ENCODE results near the gene VPS16. TPM values are rescaled to one million over a fixed set of nuclear protein-coding genes. Genes with fewer than 3 reads are reported as not detected.

VPS16 gene
- total and polyA plus RNA-seq, 2 of the 4 experiments (the other 2 are of a cell fraction) = 38.7 to 48.0 TPM

GRCh38 chr20:2865630-2866029, 25.1 kb downstream of the VPS16 start:
- peaks cover 58% of the 10 kb centered on the region for H3K36me3 ChIP-seq (ENCODE audit: control insufficient read depth, insufficient read depth, low read length)
- POLR2A ChIA-PET (ENCODE audit: unreplicated experiment) = no interaction called here
- H3K9ac ChIP-seq (ENCODE audit: low read depth, low read length) = no peak overlapping the region
- TF ChIP-seq MAFK (IDR thresholded peaks at IDR 0.05; ENCODE audit: low read depth, low read length) (no peak), MAZ (IDR thresholded peaks at IDR 0.05; ENCODE audit: borderline replicate concordance, low read depth, low read length) (no peak), RAD21 (IDR thresholded peaks at IDR 0.05; ENCODE audit: low read length) (no peak), BHLHE40 (IDR thresholded peaks at IDR 0.05; ENCODE audit: low read depth, low read length) (no peak), SMC3 (IDR thresholded peaks at IDR 0.05; ENCODE audit: low read depth, low read length) (no peak), POLR2A (IDR thresholded peaks at IDR 0.05; ENCODE audit: low read depth, low read length) (no peak), CHD1 (IDR thresholded peaks at IDR 0.05; ENCODE audit: low read depth, low read length) (no peak), ELK1 (IDR thresholded peaks at IDR 0.05; ENCODE audit: borderline replicate concordance, low read depth, low read length) (no peak), RFX5 (IDR thresholded peaks at IDR 0.05; ENCODE audit: low read depth, low read length) (no peak), CEBPB (IDR thresholded peaks at IDR 0.05; ENCODE audit: low read depth, low read length) (no peak), NFE2L2 (IDR thresholded peaks at IDR 0.05; ENCODE audit: low read depth, low read length) (no peak), FOS (IDR thresholded peaks at IDR 0.05; ENCODE audit: low read depth, low read length) (no peak), RCOR1 (IDR thresholded peaks at IDR 0.05; ENCODE audit: insufficient replicate concordance, low read length) (no peak), MXI1 (IDR thresholded peaks at IDR 0.05; ENCODE audit: borderline replicate concordance, low read depth, low read length) (no peak)
- TF ChIP-seq, protein P1, sequence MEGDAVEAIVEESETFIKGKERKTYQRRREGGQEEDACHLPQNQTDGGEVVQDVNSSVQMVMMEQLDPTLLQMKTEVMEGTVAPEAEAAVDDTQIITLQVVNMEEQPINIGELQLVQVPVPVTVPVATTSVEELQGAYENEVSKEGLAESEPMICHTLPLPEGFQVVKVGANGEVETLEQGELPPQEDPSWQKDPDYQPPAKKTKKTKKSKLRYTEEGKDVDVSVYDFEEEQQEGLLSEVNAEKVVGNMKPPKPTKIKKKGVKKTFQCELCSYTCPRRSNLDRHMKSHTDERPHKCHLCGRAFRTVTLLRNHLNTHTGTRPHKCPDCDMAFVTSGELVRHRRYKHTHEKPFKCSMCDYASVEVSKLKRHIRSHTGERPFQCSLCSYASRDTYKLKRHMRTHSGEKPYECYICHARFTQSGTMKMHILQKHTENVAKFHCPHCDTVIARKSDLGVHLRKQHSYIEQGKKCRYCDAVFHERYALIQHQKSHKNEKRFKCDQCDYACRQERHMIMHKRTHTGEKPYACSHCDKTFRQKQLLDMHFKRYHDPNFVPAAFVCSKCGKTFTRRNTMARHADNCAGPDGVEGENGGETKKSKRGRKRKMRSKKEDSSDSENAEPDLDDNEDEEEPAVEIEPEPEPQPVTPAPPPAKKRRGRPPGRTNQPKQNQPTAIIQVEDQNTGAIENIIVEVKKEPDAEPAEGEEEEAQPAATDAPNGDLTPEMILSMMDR (conservative IDR thresholded peaks at IDR 0.05; ENCODE audit: low read depth, low read length) = no peak
- TF ChIP-seq, protein P2, sequence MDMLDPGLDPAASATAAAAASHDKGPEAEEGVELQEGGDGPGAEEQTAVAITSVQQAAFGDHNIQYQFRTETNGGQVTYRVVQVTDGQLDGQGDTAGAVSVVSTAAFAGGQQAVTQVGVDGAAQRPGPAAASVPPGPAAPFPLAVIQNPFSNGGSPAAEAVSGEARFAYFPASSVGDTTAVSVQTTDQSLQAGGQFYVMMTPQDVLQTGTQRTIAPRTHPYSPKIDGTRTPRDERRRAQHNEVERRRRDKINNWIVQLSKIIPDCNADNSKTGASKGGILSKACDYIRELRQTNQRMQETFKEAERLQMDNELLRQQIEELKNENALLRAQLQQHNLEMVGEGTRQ (IDR thresholded peaks at IDR 0.05; ENCODE audit: low read depth, low read length) = no peak
- H2BK15ac ChIP-seq (ENCODE audit: low read depth, low read length) = no peak overlapping the region
- peaks cover 1% of the 10 kb centered on the region for H3K4me1 ChIP-seq (ENCODE audit: control insufficient read depth, insufficient read depth, low read length)
- H4K91ac ChIP-seq (ENCODE audit: insufficient read depth, low read depth, low read length) = no peak overlapping the region
- 100% methylated on average over 2 of the region's 3 CpGs; no CpG with 5 or more reads in 1 of the 2 experiments for WGBS, 2 experiments (ENCODE audit: extremely low coverage in 2 of 2, insufficient read length in 1 of 2)
- peaks cover 6% of the 10 kb centered on the region for H3K9me1 ChIP-seq (ENCODE audit: insufficient read depth, low read length)
- H2BK5ac ChIP-seq (ENCODE audit: low read depth, low read length, poor library complexity, severe bottlenecking) = no peak overlapping the region
- H3K18ac ChIP-seq (ENCODE audit: low read depth, low read length) = no peak overlapping the region
- no peak overlapping the region for H3K4me3 ChIP-seq (ENCODE audit: insufficient read depth, low read depth, low read length)
- H3K23ac ChIP-seq (ENCODE audit: low read depth, low read length) = no peak overlapping the region
- no peak overlapping the region for H3K56ac ChIP-seq (ENCODE audit: extremely low read depth, insufficient read depth, low read length)
- intact Hi-C loops (cut with micrococcal nuclease) (no loop called here), dilution Hi-C loops (cut with HindIII; ENCODE audit: low sequenced_read_pairs, unreplicated experiment) (no loop called here), in situ Hi-C loops (cut with MboI; ENCODE audit: low sequenced_read_pairs) (no loop called here)
- no peak overlapping the region for H3K4ac ChIP-seq (ENCODE audit: low read depth, low read length)
- H2AK9ac ChIP-seq (replicated peaks; ENCODE audit: low read depth, low read length, poor library complexity) = peak overlapping the region; percentile 55
- no peaks in the 10 kb centered on the region for H3K9me3 ChIP-seq (ENCODE audit: control insufficient read depth, insufficient read depth, low read length)
- H4K8ac ChIP-seq (ENCODE audit: low read depth in 2 of 2, low read length in 2 of 2) = no peak overlapping the region
- no peak overlapping the region for H3K4me2 ChIP-seq (ENCODE audit: low read depth, low read length)
- no peak overlapping the region for H4K5ac ChIP-seq (ENCODE audit: low read depth, low read length)
- no peak overlapping the region for H3K14ac ChIP-seq (replicated peaks; ENCODE audit: low read depth, low read length)
- DNase-seq (no peak), ATAC-seq (ENCODE audit: low read depth) (no peak)
- H2AFZ ChIP-seq (replicated peaks; ENCODE audit: low read length, poor library complexity) = no peak overlapping the region
- no peak overlapping the region for H2BK120ac ChIP-seq (ENCODE audit: low read depth, low read length)
- H3K27ac ChIP-seq (ENCODE audit: insufficient read depth, low read length) = no peak overlapping the region
- BruUV-seq (replicated peaks) = no TSS peak
- peaks cover 0 to 5% of the 10 kb centered on the region in 2 experiments; a peak in 1 of 4 replicates for H3K79me1 ChIP-seq (ENCODE audit: low read depth in 1 of 2, low read length in 2 of 2)
- no peaks in the 10 kb centered on the region; the same call in 1 of the 2 replicates for H4K20me1 ChIP-seq (ENCODE audit: insufficient read depth, low read length)
- no peak overlapping the region for H2AK5ac ChIP-seq (ENCODE audit: low read depth, low read length)
- H3K27me3 ChIP-seq (ENCODE audit: control insufficient read depth, insufficient read depth, low read length) = no peaks in the 10 kb centered on the region
- CTCF ChIA-PET = no interaction called here
- H2BK20ac ChIP-seq (ENCODE audit: low read depth, low read length) = no peak overlapping the region
